ENCODE results near the gene SLC35F5. TPM values are rescaled to one million over a fixed set of nuclear protein-coding genes. Genes with fewer than 3 reads are reported as not detected.

SLC35F5 gene
- total RNA-seq, 1 experiment from 2014 or later, result 14.3 TPM

GRCh38 chr2:113796592-113797175, 40.2 kb upstream of the SLC35F5 start:
- Histone ChIP-seq H3K27ac (ENCODE audit: low read depth, low read length) (no peak overlapping the region), H3K9ac (ENCODE audit: low read length) (no peak overlapping the region), H3K79me2 (ENCODE audit: insufficient read depth, low read length) (no peaks in the 10 kb centered on the region), H3K27me3 (ENCODE audit: insufficient read depth, low read length) (no peaks in the 10 kb centered on the region), H3K9me2 (ENCODE audit: insufficient read depth) (no peaks in the 10 kb centered on the region), H3K4me3 (replicated peaks in 1 of 2; ENCODE audit: low read depth in 1 of 2, low read length in 2 of 2) (no peak overlapping the region), H3K36me3 (ENCODE audit: control insufficient read depth in 1 of 2, insufficient read depth in 2 of 2, low read length in 2 of 2) (no peaks in the 10 kb centered on the region), H3K4me1 (ENCODE audit: control insufficient read depth in 1 of 2, insufficient read depth in 2 of 2, low read length in 2 of 2) (no peaks in the 10 kb centered on the region), H2AFZ (ENCODE audit: low read depth, low read length, poor library complexity, severe bottlenecking) (no peak overlapping the region), H3K9me3 (ENCODE audit: control insufficient read depth in 1 of 2, insufficient read depth in 1 of 2, low read depth in 1 of 2, low read length in 2 of 2) (no peaks in the 10 kb centered on the region), H4K20me1 (ENCODE audit: insufficient read depth) (no peaks in the 10 kb centered on the region), H3K4me2 (ENCODE audit: low read length) (no peak overlapping the region)
- TF ChIP-seq FOSL1 (IDR thresholded peaks at IDR 0.05; ENCODE audit: low read depth), result no peak
- no peak for TF ChIP-seq CEBPB (IDR thresholded peaks at IDR 0.05; ENCODE audit: low read depth)
- TF ChIP-seq TCF7L2 (IDR thresholded peaks at IDR 0.05; ENCODE audit: borderline replicate concordance, extremely low read depth, insufficient read depth, insufficient read length), result no peak
- no peak for TF ChIP-seq ZBTB33 (IDR thresholded peaks at IDR 0.05; ENCODE audit: extremely low read depth, insufficient replicate concordance, low read length)
- TF ChIP-seq POLR2A (IDR thresholded peaks at IDR 0.05; ENCODE audit: borderline replicate concordance, extremely low read depth, insufficient read depth, insufficient read length), result no peak
- TF ChIP-seq, protein P1, sequence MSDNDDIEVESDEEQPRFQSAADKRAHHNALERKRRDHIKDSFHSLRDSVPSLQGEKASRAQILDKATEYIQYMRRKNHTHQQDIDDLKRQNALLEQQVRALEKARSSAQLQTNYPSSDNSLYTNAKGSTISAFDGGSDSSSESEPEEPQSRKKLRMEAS (IDR thresholded peaks at IDR 0.05), result no peak
- RAD21 ChIA-PET (ENCODE audit: low non-redundant PET in 1 of 2, low total read pairs in 2 of 2, uncharacterized antibody in 2 of 2, unreplicated experiment in 2 of 2), result no interaction called here
- ATAC-seq (no peak), DNase-seq (ENCODE audit: low read depth, low spot score) (no peak)
- CTCF ChIA-PET, result no interaction called here
- BruUV-seq (replicated peaks), result no TSS peak
- intact Hi-C loops (cut with micrococcal nuclease), result no loop called here
- POLR2A ChIA-PET, result no interaction called here

DNA sequence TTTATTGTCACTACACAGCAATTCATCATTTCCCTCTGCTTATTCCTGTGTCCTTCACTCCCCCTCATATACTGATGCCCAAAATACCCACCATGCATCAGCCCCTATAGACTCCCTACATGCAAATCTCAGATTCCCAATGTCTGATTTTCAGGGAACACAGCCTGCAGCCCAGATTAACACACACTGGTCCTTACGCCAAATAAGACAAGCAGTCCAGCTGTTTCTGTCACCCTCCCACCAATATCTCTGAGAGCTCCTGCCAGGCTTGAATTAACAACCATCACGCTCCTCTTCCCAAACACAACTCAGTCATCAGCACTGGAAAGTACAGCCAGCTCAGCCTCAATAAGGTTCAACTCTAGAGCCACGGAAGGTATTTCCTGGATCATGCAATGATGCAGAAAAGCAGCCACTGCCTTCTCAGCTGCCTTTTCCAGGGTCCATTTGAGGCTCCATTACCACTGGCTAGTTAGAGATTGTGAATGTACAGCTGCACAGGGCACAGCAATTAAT, 39.0 kb upstream of the SLC35F5 start:
- CTCF ChIA-PET, result no interaction called here
- POLR2A ChIA-PET, result no interaction called here
- TF ChIP-seq EZH2phosphoT487 (IDR thresholded peaks at IDR 0.05; ENCODE audit: borderline replicate concordance) (no peak), ELF1 (IDR thresholded peaks at IDR 0.05; ENCODE audit: borderline replicate concordance, low read depth) (no peak), ZBTB33 (IDR thresholded peaks at IDR 0.05; ENCODE audit: extremely low read depth, insufficient replicate concordance, low read length) (no peak), CBX3 (IDR thresholded peaks at IDR 0.05; ENCODE audit: low read depth) (no peak), SP1 (IDR thresholded peaks at IDR 0.05; ENCODE audit: low read depth) (no peak), RAD21 (IDR thresholded peaks at IDR 0.05; ENCODE audit: low read depth) (no peak), ZNF274 (IDR thresholded peaks at IDR 0.05; ENCODE audit: low read depth, low read length) (no peak), JUND (IDR thresholded peaks at IDR 0.05) (no peak)

More for the DNA sequence above, 39.0 kb upstream of the SLC35F5 start:
- Histone ChIP-seq H3K9me3 (ENCODE audit: control insufficient read depth in 1 of 2, insufficient read depth in 1 of 2, low read depth in 1 of 2, low read length in 2 of 2) (no peaks in the 10 kb centered on the region), H3K27me3 (ENCODE audit: insufficient read depth, low read length) (no peaks in the 10 kb centered on the region), H3K4me1 (ENCODE audit: control insufficient read depth in 1 of 2, insufficient read depth in 2 of 2, low read length in 2 of 2) (no peaks in the 10 kb centered on the region), H2AFZ (ENCODE audit: low read depth, low read length, poor library complexity, severe bottlenecking) (no peak overlapping the region), H3K79me2 (ENCODE audit: insufficient read depth, low read length) (no peaks in the 10 kb centered on the region), H3K4me3 (replicated peaks in 1 of 2; ENCODE audit: low read depth in 1 of 2, low read length in 2 of 2) (no peak overlapping the region), H3K9me2 (ENCODE audit: insufficient read depth) (no peaks in the 10 kb centered on the region), H3K9ac (ENCODE audit: low read length) (no peak overlapping the region), H3K36me3 (ENCODE audit: control insufficient read depth in 1 of 2, insufficient read depth in 2 of 2, low read length in 2 of 2) (no peaks in the 10 kb centered on the region), H3K27ac (ENCODE audit: low read depth, low read length) (no peak overlapping the region), H3K4me2 (ENCODE audit: low read length) (no peak overlapping the region), H4K20me1 (ENCODE audit: insufficient read depth) (no peaks in the 10 kb centered on the region)
- RAD21 ChIA-PET (ENCODE audit: low non-redundant PET in 1 of 2, low total read pairs in 2 of 2, uncharacterized antibody in 2 of 2, unreplicated experiment in 2 of 2), result no interaction called here
- ATAC-seq, result no peak
- BruUV-seq (replicated peaks), result no TSS peak
- intact Hi-C loops (cut with micrococcal nuclease), result no loop called here
- no peak for DNase-seq (ENCODE audit: low read depth, low spot score)
